Sigmoid colon (tissue), 4 donors: ENCODE results near the gene ZBTB7A.

Source experiments
- POLR2A ChIP-seq, 2 donors: fragments of 450-650 bp; IDR thresholded peaks; one replicate each; pipeline ENCODE4 v1.6.1; 2016; ENCODE audit warnings: antibody characterized with exemption in 2 of 2, mild to moderate bottlenecking in 2 of 2, moderate library complexity in 2 of 2
- POLR2AphosphoS5 ChIP-seq, 4 donors: sonication (generic); formaldehyde crosslinking; IDR thresholded peaks; one replicate each; pipeline ENCODE4 v1.6.1; 2017; ENCODE audit warnings: antibody characterized with exemption in 4 of 4
- TF ChIP-seq, protein P1 (sequence below), 4 experiments: fragments of 450-650 bp in 3 of 4; fragments of 200-600 bp in 1 of 4; IDR thresholded peaks; one replicate each; pipeline ENCODE4 v1.5.1; 2016 to 2019; ENCODE audit warnings: antibody characterized with exemption in 4 of 4, mild to moderate bottlenecking in 3 of 4, moderate library complexity in 2 of 4

DNA sequence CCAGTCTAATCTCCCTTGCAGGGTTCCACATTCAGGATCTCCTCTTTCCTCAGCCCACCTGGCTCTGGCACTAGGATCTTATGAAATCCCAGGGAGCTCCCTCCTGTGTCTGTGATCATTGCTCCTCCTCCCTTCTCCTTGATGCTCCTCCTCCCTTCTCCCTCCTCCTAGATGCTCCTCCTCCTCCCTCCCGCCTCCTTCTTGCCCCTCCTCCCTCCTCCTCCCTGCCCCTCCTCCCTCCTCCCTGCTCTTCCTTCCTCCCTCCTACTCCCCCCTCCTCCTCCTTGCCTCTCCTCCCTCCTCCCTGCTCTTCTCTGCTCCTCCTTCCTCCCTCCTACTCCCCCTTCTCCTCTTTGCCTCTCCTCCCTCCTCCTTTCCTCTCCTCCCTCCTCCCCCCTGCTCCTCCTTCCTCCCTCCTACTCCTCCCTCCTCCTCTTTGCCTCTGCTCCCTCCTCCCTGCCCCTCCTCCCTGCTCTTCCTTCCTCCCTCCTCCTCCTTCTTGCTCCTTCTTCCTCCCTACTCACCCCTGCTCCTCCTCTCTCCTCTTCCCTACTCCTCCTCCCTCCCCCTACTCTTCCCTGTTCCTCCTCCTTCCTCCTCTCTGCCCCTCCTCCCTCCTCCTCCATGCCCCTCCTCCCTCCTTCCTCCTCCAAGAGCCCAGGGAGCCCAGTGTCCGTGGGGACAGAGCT lies 14.9 kb upstream of the ZBTB7A start:
- TF ChIP-seq, protein P1, sequence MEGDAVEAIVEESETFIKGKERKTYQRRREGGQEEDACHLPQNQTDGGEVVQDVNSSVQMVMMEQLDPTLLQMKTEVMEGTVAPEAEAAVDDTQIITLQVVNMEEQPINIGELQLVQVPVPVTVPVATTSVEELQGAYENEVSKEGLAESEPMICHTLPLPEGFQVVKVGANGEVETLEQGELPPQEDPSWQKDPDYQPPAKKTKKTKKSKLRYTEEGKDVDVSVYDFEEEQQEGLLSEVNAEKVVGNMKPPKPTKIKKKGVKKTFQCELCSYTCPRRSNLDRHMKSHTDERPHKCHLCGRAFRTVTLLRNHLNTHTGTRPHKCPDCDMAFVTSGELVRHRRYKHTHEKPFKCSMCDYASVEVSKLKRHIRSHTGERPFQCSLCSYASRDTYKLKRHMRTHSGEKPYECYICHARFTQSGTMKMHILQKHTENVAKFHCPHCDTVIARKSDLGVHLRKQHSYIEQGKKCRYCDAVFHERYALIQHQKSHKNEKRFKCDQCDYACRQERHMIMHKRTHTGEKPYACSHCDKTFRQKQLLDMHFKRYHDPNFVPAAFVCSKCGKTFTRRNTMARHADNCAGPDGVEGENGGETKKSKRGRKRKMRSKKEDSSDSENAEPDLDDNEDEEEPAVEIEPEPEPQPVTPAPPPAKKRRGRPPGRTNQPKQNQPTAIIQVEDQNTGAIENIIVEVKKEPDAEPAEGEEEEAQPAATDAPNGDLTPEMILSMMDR (IDR thresholded peaks at IDR 0.05): no peak
- no peak for TF ChIP-seq POLR2AphosphoS5 (IDR thresholded peaks at IDR 0.05)
- TF ChIP-seq POLR2A (IDR thresholded peaks at IDR 0.05): no peak
